Breast epithelium (tissue), 4 donors: ENCODE data around the gene ARMCX5. TPM values are rescaled to one million over a fixed set of nuclear protein-coding genes. Genes with fewer than 3 reads are reported as not detected.

Experiments
- DNase-seq, 2 donors: peaks; one replicate each; pipeline ENCODE4 v3.0.0-alpha.2; 2019; ENCODE audit warnings: low spot score in 2 of 2
- H3K27ac ChIP-seq, 2 donors: fragments of 200-600 bp; sonication (generic) in 1 of 2; one replicate each; pipeline ENCODE4 v1.5.1; 2016 to 2019; ENCODE audit warnings: mild to moderate bottlenecking in 1 of 2
- H3K27me3 ChIP-seq, 2 donors: fragments of 200-600 bp; sonication (generic) in 1 of 2; one replicate each; pipeline versions ENCODE4 v1.5.1 to v1.6.0; 2017 to 2019; ENCODE audit warnings: control low read depth in 1 of 2, mild to moderate bottlenecking in 1 of 2
- H3K36me3 ChIP-seq: fragments of 200-600 bp; one replicate; pipeline ENCODE4 v1.5.1; 2019
- H3K4me1 ChIP-seq, 2 donors: fragments of 200-600 bp; sonication (generic); one replicate each; pipeline ENCODE4 v1.5.1; 2016 to 2019; ENCODE audit warnings: control low read depth in 1 of 2
- H3K4me3 ChIP-seq, 3 donors: fragments of 200-600 bp; sonication (generic); 1 replicate in 2 of 3; 2 replicates in 1 of 3; pipeline ENCODE4 v1.5.1; 2016 to 2019; ENCODE audit warnings: mild to moderate bottlenecking in 3 of 3, moderate library complexity in 2 of 3
- H3K9me3 ChIP-seq, 2 donors: fragments of 200-600 bp; sonication (generic) in 1 of 2; one replicate each; pipeline ENCODE4 v1.5.1; 2016 to 2019; ENCODE audit warnings: control low read depth in 1 of 2
- POLR2A ChIP-seq: fragments of 450-650 bp; IDR thresholded peaks from one replicate; pipeline ENCODE4 v1.6.1; 2016; ENCODE audit warnings: antibody characterized with exemption, mild to moderate bottlenecking, moderate library complexity
- POLR2AphosphoS5 ChIP-seq, 3 donors: sonication (generic); formaldehyde crosslinking; IDR thresholded peaks; one replicate each; pipeline ENCODE4 v1.6.1; 2017; ENCODE audit warnings: antibody characterized with exemption in 3 of 3
- intact Hi-C: fragments of 100-400 bp; cut with DNase I; formaldehyde crosslinking; loops from one replicate; pipeline ENCODE4 v1.15.1; 2023; ENCODE audit warnings: low total_unique reads
- total RNA-seq, 3 donors: library from RNA; depleted of rRNA; stranded (reverse); fragments of >200 nt; gene quantifications; one replicate each; pipeline ENCODE4 v1.1.0, GENCODE V29; 2016
- TF ChIP-seq, protein P1 (sequence below), 3 donors: fragments of 450-650 bp; IDR thresholded peaks; one replicate each; pipeline ENCODE4 v1.5.1; 2016 to 2017; ENCODE audit warnings: antibody characterized with exemption in 3 of 3, mild to moderate bottlenecking in 3 of 3, moderate library complexity in 3 of 3

Gene ARMCX5
- 10 to 100 TPM; 13.9 to 21.5 (median 16.4) TPM for total RNA-seq

DNA sequence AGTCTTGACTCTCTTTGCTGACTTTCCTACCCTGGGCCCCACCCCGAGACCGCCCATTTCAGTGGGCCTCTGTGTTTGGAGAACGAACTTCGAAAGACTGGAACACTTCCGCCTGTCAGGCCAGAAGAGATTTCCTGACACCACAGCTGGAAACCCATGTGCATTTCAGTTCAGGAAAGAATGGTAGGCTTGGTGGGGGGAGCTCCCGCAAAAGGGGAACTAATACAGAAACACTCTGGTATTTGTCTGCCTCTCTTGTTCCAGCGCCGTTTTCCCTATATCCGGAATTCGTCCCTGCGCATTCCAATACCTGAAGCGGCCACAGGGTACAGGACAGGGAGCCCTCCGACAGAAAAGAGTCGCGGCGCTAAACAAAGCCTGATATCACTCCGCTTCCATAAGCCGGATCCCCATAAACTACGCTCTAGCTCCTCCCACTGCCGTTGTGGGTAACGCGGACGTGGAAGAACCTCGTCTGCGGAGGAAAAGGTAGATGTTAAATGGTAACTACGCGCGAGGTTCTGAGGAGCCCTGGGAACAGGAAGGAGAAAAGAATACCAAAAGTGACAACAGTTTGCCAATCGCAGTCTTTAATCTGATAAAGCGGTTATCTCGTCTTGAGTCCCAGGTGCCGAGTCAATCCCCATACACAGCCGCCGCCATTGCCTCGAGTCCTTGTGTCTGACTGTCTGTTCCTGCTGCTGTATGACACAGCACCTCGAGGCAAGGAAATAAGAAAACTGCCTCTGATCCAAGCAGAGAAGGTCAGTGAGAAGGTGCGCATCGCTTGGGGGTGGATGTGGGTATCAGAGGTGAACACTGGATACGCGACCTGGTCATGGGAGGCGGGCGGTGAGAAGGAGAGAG, at the start of gene ARMCX5:
TSS of gene ARMCX5 (plus strand) at position 432 of the 867 bp plus-strand sequence. CDS start 2,627 bp downstream, outside the sequence.
- intact Hi-C loops: no loop called here
- H3K4me3 ChIP-seq: peak within 1 kb of the TSS; percentile 53 to 70 (median 60)
- peak; percentile 58 to 59 for DNase-seq
- no peaks in the 10 kb centered on the region for H3K36me3 ChIP-seq
- peaks cover 0 to 15% of the 10 kb centered on the region in 2 donors for H3K27me3 ChIP-seq
- H3K9me3 ChIP-seq: no peaks in the 10 kb centered on the region
- H3K27ac ChIP-seq: peak within 1 kb of the TSS; percentile 81 to 84
- H3K4me1 ChIP-seq: no peaks in the 10 kb centered on the region
- TF ChIP-seq POLR2AphosphoS5 (IDR thresholded peaks at IDR 0.05) (peak; percentile 43 to 89 (median 79)), POLR2A (peak; percentile 52)
- TF ChIP-seq, protein P1, sequence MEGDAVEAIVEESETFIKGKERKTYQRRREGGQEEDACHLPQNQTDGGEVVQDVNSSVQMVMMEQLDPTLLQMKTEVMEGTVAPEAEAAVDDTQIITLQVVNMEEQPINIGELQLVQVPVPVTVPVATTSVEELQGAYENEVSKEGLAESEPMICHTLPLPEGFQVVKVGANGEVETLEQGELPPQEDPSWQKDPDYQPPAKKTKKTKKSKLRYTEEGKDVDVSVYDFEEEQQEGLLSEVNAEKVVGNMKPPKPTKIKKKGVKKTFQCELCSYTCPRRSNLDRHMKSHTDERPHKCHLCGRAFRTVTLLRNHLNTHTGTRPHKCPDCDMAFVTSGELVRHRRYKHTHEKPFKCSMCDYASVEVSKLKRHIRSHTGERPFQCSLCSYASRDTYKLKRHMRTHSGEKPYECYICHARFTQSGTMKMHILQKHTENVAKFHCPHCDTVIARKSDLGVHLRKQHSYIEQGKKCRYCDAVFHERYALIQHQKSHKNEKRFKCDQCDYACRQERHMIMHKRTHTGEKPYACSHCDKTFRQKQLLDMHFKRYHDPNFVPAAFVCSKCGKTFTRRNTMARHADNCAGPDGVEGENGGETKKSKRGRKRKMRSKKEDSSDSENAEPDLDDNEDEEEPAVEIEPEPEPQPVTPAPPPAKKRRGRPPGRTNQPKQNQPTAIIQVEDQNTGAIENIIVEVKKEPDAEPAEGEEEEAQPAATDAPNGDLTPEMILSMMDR (IDR thresholded peaks at IDR 0.05): peak; percentile 26 to 44 (median 26)

DNA sequence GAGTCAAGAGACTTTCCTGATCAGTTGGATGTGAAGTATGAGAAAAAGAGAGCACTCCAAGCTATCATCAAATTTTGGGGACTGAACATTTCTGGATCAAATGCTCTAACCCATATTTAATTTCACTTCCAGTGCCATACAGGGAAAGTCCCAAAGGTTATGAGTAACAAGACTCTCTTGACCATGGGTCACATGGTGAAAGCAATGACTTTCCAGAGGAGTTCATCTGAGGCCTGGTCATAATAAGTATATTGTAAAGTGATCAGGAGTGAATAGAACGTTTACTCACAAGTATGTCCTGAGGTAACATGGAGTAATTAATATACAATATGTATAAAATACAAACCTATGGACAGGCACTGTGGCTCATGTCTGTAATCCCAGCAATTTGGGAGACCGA, 40.7 kb upstream of the ARMCX5 start:
- H3K4me3 ChIP-seq: no peak overlapping the region
- TF ChIP-seq POLR2AphosphoS5 (IDR thresholded peaks at IDR 0.05): no peak
- TF ChIP-seq POLR2A: no peak
- TF ChIP-seq, protein P1 (IDR thresholded peaks at IDR 0.05): no peak
- H3K36me3 ChIP-seq: no peaks in the 10 kb centered on the region
- H3K9me3 ChIP-seq: no peaks in the 10 kb centered on the region
- H3K27ac ChIP-seq: no peak overlapping the region
- intact Hi-C loops: no loop called here
- no peak for DNase-seq
- peaks cover 0 to 41% of the 10 kb centered on the region in 2 donors for H3K27me3 ChIP-seq
- no peaks in the 10 kb centered on the region for H3K4me1 ChIP-seq

DNA sequence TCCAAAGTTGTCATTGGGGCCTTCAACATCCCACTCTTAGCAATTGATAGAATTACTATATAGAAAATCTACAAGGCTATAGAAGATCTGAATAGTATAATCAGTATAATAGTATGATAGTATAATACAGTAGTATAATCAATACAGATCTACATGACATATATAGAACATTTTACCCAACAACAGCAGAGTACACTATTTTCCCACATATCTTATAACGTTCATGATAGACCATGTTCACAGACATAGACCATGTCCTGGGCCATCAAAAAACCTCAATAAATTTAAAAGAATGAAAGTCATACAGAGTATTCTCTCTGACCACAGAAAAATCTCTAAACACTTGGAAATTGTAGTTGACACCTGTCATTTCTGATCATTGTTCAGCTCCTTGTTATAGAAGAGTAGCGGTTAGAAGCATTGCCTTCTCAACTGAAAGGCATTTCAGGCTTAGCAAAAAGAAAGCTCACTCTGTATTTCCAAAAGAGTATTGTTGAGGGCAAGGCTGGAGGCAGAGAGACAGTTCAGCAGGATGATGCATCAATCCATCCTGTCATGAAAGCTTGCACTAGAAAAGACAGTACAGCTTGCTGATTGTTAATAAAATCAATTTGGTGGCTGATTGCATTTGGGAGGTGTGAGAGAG, 38.8 kb upstream of the ARMCX5 start:
- Histone ChIP-seq H3K36me3 (no peaks in the 10 kb centered on the region), H3K4me1 (no peaks in the 10 kb centered on the region)
- intact Hi-C loops: no loop called here

DNA sequence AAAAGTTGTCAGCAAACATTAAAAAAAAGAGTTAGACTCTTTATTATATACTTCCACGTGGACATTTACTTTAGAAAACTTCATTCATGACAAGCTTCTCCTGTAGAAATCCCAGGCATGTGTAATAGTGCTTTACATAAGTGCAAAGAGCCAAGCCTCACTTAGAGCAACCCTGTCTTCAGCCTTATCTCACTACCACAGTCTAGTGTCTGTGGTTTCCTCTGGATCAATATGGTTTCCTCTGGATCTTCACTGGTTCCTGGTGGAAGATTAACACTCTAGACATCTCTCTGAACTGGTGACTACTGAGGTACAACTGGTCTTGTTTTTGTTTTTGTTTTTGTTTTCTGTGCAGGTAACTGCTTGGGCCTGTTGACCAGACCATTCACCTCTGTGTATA, 18.4 kb upstream of the ARMCX5 start:
- Histone ChIP-seq H3K36me3 (no peaks in the 10 kb centered on the region), H3K4me3 (no peak overlapping the region), H3K4me1 (no peaks in the 10 kb centered on the region), H3K9me3 (no peaks in the 10 kb centered on the region), H3K27me3 (peaks cover 0 to 4% of the 10 kb centered on the region in 2 donors), H3K27ac (no peak overlapping the region)
- TF ChIP-seq POLR2AphosphoS5 (IDR thresholded peaks at IDR 0.05) (no peak), POLR2A (no peak)
- TF ChIP-seq, protein P1 (IDR thresholded peaks at IDR 0.05): no peak
- intact Hi-C loops: no loop called here
- DNase-seq: no peak

More for the DNA sequence above, 38.8 kb upstream of the ARMCX5 start:
- Histone ChIP-seq H3K4me3 (no peak overlapping the region), H3K27ac (no peak overlapping the region), H3K27me3 (peaks cover 0 to 52% of the 10 kb centered on the region in 2 donors), H3K9me3 (no peaks in the 10 kb centered on the region)
- DNase-seq: no peak
- TF ChIP-seq, protein P1 (IDR thresholded peaks at IDR 0.05): no peak
- TF ChIP-seq POLR2A (no peak), POLR2AphosphoS5 (IDR thresholded peaks at IDR 0.05) (no peak)

DNA sequence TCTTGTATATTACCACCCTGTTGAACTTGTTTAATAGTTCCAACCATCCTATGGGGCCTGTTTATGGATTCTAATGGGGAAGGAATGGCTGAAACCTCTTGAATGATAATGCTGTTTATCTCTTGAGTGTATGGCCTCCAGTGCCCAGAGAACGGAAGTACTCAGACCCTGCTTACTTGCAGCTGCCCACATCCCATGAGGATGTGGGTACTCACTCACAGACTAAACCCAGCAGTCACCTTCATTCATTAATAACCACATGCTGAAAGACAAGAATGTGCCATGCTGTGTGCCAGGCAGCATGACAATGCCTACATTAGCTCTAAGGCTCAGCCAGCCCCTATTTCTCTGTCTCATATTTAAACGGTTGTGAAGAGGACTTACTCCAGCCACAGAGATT, 5.9 kb upstream of the ARMCX5 start:
- H3K4me3 ChIP-seq: no peak overlapping the region
- H3K4me1 ChIP-seq: no peaks in the 10 kb centered on the region
- DNase-seq: no peak
- peaks cover 0 to 33% of the 10 kb centered on the region in 2 donors for H3K27me3 ChIP-seq
- no peak overlapping the region for H3K27ac ChIP-seq
- H3K36me3 ChIP-seq: no peaks in the 10 kb centered on the region
- TF ChIP-seq, protein P1 (IDR thresholded peaks at IDR 0.05): no peak
- TF ChIP-seq POLR2AphosphoS5 (IDR thresholded peaks at IDR 0.05) (no peak), POLR2A (no peak)
- H3K9me3 ChIP-seq: no peaks in the 10 kb centered on the region
- intact Hi-C loops: no loop called here
